ENCODE measurements around the gene DLG2.

The DLG2 gene

GRCh38 chr11:83681906-83682610 lies 1945.1 kb downstream of the DLG2 start:
- DNase-seq = no peak

- DNase-seq = no peak
Measured at GRCh38 chr11:83681031-83681781, 1945.9 kb downstream of the DLG2 start.

GRCh38 chr11:83680321-83680720 lies 1946.8 kb downstream of the DLG2 start:
- no peak for DNase-seq

- DNase-seq = no peak
Measured at GRCh38 chr11:83678831-83679584, 1948.1 kb downstream of the DLG2 start.

- no peak for DNase-seq
Measured at GRCh38 chr11:83677730-83678129, 1949.4 kb downstream of the DLG2 start.

- DNase-seq = no peak
Measured at GRCh38 chr11:83676056-83676601, 1951.0 kb downstream of the DLG2 start.

- no peak for DNase-seq
Measured at GRCh38 chr11:83674102-83674896, 1952.8 kb downstream of the DLG2 start.

GRCh38 chr11:83671289-83671688 lies 1955.9 kb downstream of the DLG2 start:
- no peak for DNase-seq

- no peak for DNase-seq
Measured at GRCh38 chr11:83666149-83666548, 1961.0 kb downstream of the DLG2 start.

GRCh38 chr11:83663988-83664387 lies 1963.2 kb downstream of the DLG2 start:
- no peak for DNase-seq

- DNase-seq = no peak
Measured at GRCh38 chr11:83663446-83663845, 1963.7 kb downstream of the DLG2 start.

GRCh38 chr11:83662494-83662893 lies 1964.7 kb downstream of the DLG2 start:
- no peak for DNase-seq

GRCh38 chr11:83661491-83662350 lies 1965.4 kb downstream of the DLG2 start:
- no peak for DNase-seq

- no peak for DNase-seq
Measured at GRCh38 chr11:83659466-83659865, 1967.7 kb downstream of the DLG2 start.

- no peak for DNase-seq
Measured at GRCh38 chr11:83656796-83657330, 1970.3 kb downstream of the DLG2 start.

- DNase-seq = no peak
Measured at GRCh38 chr11:83655976-83656375, 1971.2 kb downstream of the DLG2 start.

GRCh38 chr11:83649528-83649855 lies 1977.7 kb downstream of the DLG2 start:
- DNase-seq = no peak

- no peak for DNase-seq
Measured at GRCh38 chr11:83648610-83649527, 1978.3 kb downstream of the DLG2 start.

- no peak for DNase-seq
Measured at GRCh38 chr11:83645561-83645960, 1981.6 kb downstream of the DLG2 start.

GRCh38 chr11:83643115-83643514 lies 1984.0 kb downstream of the DLG2 start:
- DNase-seq = no peak
